ENCODE measurements around the gene TBR1. TPM values are rescaled to one million over a fixed set of nuclear protein-coding genes. Genes with fewer than 3 reads are reported as not detected.

TBR1 gene
- total RNA-seq, 2 donors from 2014 or later, result 0.02 to 0.05 TPM

Other genes with a start within 250 kb of the TBR1 start
- gene PSMD14, start 107.9 kb upstream of the TBR1 start, total RNA-seq, result 10 to 100 TPM; 69.8 to 77.5 TPM
- gene SLC4A10, start 208.1 kb downstream of the TBR1 start, total RNA-seq, result under 1 TPM; 0.41 to 0.83 TPM